ELF-1 (cell line): Measurements from ENCODE around the gene ZBTB12.
A peak's percentile ranks its signal among the peaks of the same experiment; 100 is the strongest.
"Not testable (repeated sequence)": the region's sequence is repeated elsewhere in the genome, so short reads cannot be mapped to it uniquely, and the experiment has no call there.

Experiments used
- DNase-seq: peaks from one replicate; pipeline ENCODE4 v3.0.0-alpha.2; 2016; ENCODE audit warnings: low read depth, low spot score

ZBTB12 gene

DNA sequence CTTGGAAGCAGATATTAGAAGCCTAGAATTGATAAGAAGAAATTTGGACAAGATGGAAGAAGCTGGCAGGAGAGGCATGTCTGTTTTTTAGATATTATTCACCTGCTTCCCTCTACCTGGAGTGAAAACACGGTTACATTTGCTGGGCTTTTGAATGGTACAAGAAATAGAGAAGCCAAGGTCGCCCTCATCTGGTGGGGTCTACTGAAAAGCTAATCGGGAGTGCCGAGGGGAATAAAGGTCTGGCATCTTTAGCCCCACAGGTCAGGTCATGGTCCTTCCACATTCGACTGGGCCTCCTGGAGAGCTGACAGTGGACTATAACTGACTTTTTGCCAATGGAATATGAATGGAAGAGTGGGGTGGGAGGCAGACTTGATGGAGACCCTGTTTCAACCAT lies 21.1 kb upstream of the ZBTB12 start:
- peak; percentile 33 for DNase-seq

- DNase-seq: no peak
Observed at GRCh38 chr6:31920811-31921210, 18.9 kb upstream of the ZBTB12 start.

DNA sequence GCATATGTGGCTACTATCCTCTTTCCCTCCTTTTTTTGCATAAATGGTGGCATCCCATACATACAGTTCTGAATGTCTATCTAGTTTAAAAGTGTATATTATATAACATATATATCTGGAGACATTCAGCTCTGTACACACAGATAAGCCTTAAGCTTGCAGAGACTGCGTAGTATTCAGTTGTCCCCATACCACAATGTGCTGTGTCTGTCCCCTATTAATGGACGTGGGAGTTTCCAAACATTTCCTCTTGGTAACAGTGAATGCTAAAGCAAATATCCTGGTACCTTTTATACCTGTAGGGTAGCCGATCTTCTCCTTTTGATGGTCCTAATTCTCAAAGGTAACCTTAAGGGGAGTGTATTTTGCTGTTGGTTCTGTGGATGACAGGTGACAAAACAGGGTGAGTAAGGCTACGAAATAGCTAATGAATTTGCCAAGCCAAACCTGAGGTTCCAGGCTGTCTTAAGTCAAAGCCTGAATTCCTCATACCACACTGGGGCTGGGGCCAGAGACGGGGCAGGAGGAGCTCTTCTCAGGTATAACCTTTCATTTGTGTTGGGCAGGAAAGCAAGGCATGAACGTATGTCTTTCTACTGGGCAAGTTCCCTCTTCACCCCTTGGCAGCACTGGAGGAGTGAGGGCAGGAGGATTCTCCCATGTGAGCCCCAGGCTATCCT lies 17.9 kb upstream of the ZBTB12 start:
- DNase-seq: no peak

DNA sequence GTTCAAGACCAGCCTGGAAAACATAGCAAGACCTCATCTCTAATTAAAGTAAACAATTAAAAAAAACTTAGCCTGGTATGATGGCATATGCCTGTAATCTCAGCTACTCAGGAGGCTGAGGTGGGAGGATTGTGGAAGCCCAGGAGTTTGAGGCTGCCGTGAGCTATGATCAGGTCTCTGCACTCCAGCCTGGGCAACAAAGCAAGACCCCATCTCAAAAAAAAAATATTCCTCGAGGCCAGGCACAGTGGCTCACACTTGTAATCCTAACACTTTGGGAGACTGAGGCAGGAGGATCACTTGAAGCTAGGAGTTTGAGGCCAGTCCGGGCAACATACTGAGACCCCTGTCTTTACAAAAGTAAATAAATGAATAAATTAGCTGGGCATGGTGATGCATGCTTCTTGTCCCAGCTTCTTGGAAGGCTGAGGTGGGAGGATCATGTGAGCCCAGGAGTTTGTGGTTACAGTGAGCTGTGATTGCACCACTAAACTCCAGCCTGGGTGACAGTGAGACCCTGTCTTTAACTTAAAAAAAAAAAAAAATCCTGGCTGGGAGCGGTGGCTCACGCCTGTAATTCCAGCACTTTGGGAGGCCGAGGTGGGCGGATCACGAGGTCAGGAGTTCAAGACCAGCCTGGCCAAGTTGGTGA lies 16.3 kb upstream of the ZBTB12 start:
- no peak for DNase-seq

- peak; percentile 33 for DNase-seq
Observed at GRCh38 chr6:31915756-31916155, 13.9 kb upstream of the ZBTB12 start.

- no peak for DNase-seq
Observed at GRCh38 chr6:31915351-31915750, 13.5 kb upstream of the ZBTB12 start.

GRCh38 chr6:31911826-31912585 lies 10.1 kb upstream of the ZBTB12 start:
- DNase-seq: no peak

DNA sequence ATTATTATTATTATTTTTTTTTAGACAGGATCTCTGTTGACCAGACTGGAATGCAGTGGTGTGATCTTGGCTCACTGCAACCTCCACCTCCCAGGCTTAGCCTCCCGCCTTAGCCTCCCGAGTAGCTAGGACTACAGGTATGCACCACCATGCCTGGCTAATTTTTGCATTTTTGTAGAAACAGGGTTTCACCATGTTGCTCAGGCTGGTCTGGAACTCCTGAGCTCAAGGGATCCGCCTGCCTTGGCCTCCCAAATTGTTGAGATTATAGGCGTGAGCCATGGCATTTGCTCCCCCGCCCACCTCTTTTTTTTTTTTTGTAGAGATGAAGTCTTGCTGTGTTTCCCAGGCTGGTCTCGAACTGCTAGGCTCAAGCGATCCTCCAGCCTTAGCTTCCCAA lies 7.4 kb upstream of the ZBTB12 start:
- DNase-seq: not testable (repeated sequence)

DNA sequence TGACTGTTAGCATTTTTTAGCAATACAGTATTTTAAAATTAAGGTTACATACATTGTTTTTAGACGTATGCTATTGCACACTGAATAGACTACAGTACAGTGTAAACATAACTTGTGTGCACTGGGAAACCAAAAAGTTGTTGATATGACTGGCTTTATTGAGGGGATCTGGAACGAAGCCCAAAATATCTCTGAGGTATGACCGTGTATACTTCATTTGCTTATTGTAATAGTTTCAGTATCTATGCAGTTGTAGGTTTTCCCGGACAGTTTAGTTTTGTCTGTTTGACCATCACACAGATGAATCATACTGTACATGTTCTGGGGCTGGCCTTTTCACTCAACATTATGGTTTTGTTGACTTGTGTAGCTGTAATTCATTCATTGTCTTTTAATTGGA lies 6.9 kb upstream of the ZBTB12 start:
- no peak for DNase-seq

DNA sequence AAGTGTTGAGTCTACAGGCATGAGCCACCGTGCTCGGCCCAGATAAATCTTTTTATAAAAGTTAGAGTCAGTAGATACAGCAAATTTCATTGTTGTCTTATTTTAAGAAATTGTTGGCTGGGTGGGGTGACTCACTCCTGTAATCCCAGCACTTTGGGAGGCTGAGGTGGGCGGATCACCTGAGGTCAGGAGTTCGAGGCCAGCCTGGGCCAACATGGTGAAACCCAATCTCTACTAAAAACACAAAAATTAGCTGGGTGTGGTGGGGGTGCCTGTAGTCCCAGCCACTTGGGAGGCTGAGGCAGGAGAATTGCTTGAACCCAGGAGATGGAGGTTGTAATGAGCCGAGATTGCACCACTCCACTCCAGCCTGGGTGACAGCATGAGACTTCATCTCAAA lies 6.4 kb upstream of the ZBTB12 start:
- DNase-seq: not testable (repeated sequence)

- peak; percentile 38 for DNase-seq
Observed at GRCh38 chr6:31907158-31907813, 5.4 kb upstream of the ZBTB12 start.

DNA sequence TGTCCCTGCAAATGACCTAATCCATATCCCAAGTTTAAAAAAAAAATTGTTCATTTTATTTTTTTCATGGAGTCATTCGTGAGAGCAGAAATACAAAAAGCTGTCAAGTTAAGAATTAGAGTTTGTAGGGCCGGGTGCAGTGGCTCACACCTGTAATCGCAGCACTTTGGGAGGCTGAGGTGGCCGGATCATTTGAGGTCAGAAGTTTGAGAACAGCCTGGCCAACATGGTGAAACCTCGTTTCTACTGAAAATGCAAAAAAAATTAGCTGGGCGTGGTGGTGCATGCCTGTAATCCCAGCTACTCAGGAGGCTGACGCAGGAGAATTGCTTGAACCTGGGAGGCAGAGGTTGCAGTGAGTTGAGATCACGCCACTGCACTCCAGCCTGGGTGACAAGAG lies 4.8 kb upstream of the ZBTB12 start:
- DNase-seq: not testable (repeated sequence)

- DNase-seq: peak; percentile 73
Observed at GRCh38 chr6:31906122-31906521, 4.2 kb upstream of the ZBTB12 start.

- DNase-seq: no peak
Observed at GRCh38 chr6:31905041-31905440, 3.2 kb upstream of the ZBTB12 start.

GRCh38 chr6:31903957-31904356 lies 2.1 kb upstream of the ZBTB12 start:
- DNase-seq: no peak

- DNase-seq: no peak
Observed at GRCh38 chr6:31901415-31901952, 402 bp downstream of the ZBTB12 start.

DNA sequence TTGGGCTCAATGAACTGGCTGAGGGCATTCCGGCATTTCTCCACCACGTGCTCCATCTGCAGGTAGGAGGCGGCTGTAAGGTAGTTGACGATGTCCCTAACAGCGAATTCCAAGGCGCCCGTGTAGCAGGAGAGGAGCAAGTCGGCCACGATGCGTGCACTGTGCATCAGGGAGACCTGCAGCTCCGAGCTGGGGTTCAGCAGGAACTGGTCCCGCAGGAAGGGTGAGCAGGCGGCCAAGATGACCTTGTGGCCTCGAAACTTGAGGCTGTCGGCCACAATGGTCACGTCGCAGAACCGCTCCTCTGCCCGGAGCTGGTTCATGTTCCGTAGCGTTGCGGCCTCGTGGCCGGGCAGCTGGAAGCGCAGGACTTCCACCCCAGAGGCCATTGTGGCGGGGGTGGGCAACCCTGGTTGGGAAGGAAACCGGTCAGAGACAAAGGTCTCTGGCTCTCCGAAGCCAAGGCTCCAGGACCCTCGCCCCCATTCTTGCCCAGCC lies 920 bp downstream of the ZBTB12 start:
- DNase-seq: peak; percentile 58

- DNase-seq: no peak
Observed at GRCh38 chr6:31899882-31900722, 1.8 kb downstream of the ZBTB12 start.

DNA sequence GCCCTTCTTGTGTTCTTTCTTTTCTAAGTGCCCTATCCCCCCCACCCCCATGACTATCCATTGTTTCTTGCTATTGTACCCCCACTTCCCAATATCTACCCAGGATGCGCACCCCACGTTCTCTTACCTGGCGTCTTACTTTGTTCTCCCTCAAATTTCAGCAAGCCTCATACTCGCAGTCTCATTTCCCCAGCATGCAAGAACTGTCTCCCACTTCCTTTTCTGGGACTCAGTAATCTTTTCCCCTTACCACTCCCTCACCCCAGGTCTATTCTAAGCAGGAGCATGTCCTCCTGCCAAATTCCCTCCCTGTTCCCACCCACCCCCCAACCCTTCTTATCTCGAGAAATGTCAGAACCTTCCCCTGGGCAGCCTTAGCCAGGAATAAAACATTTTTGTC lies 2.7 kb downstream of the ZBTB12 start:
- DNase-seq: no peak

DNA sequence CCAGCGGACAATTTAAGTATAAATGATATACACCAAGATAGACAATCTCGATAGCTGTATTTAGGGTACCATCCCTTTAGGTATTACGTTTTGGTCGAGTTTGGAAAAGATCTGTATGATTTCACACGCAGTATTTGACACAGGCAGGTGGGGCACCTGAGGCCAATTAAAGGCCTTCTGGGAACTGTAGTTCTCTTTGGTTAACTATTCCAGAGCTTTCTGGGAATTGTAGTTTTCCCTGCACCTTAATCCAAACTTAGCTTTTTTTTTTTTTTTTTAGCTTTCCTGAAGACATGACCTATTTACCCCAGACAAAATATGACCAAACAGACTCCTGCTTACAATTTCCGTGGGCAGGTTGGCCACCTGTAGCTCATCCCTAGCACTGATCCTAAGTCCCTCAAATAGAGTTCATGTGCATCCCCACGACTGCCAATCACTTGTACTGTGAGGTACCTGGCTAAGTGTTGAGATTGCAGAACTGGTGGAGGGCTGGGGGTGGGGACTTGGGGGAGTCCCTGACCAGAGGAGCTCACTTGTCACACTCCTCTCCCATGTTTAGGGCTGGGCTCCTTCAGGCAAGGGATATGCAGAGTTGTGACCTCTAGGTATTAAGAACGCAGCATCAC lies 3.4 kb downstream of the ZBTB12 start:
- DNase-seq: peak; percentile 44
